Upper lobe of left lung (tissue), 6 donors: Measurements from ENCODE around the gene BSCL2. TPM values are rescaled to one million over a fixed set of nuclear protein-coding genes. Genes with fewer than 3 reads are reported as not detected.

ENCODE experiments used
- ATAC-seq, 2 donors: fragments of 200-7000 bp; cut with Tn5 transposase; one replicate each; pipeline ENCODE4 v1.9.1; 2022; ENCODE audit warnings: mild to moderate bottlenecking in 2 of 2, moderate library complexity in 2 of 2; ENCODE audit not compliant: low FRiP score in 2 of 2
- DNase-seq, 2 donors: peaks; one replicate each; pipeline ENCODE4 v3.0.0-alpha.2; 2019 to 2020
- H3K27ac ChIP-seq, 4 donors: fragments of 200-600 bp; sonication (generic); one replicate each; pipeline ENCODE4 v1.5.1; 2016 to 2019
- H3K27me3 ChIP-seq, 4 donors: fragments of 200-600 bp; sonication (generic); one replicate each; pipeline ENCODE4 v1.5.1; 2017 to 2019
- H3K36me3 ChIP-seq, 4 donors: fragments of 200-600 bp; sonication (generic); one replicate each; pipeline ENCODE4 v1.5.1; 2016 to 2019
- H3K4me1 ChIP-seq, 4 donors: fragments of 200-600 bp; sonication (generic); one replicate each; pipeline ENCODE4 v1.5.1; 2018 to 2019
- H3K4me3 ChIP-seq, 4 donors: fragments of 200-600 bp; sonication (generic); one replicate each; pipeline ENCODE4 v1.5.1; 2017 to 2019; ENCODE audit warnings: mild to moderate bottlenecking in 2 of 4, moderate library complexity in 1 of 4
- H3K9me3 ChIP-seq, 4 donors: fragments of 200-600 bp; sonication (generic); one replicate each; pipeline ENCODE4 v1.5.1; 2018 to 2019
- EP300 ChIP-seq, 4 donors: sonication (generic); formaldehyde crosslinking; IDR thresholded peaks; one replicate each; pipeline ENCODE4 v1.5.1; 2017; ENCODE audit warnings: antibody characterized with exemption in 4 of 4, control low read depth in 2 of 4
- POLR2A ChIP-seq, 4 donors: fragments of 450-650 bp; IDR thresholded peaks; one replicate each; pipeline ENCODE4 v1.5.1; 2016 to 2017; ENCODE audit warnings: antibody characterized with exemption in 4 of 4, mild to moderate bottlenecking in 2 of 4
- POLR2AphosphoS5 ChIP-seq, 2 donors: sonication (generic); formaldehyde crosslinking; IDR thresholded peaks; one replicate each; pipeline ENCODE4 v1.5.1; 2017; ENCODE audit warnings: antibody characterized with exemption in 2 of 2
- WGBS, 2 donors: methylation state at CpG; one replicate each; pipeline ENCODE4 v1.1.5; 2017 to 2018; 5-methylcytosine and 5-hydroxymethylcytosine counted together
- total RNA-seq, 6 donors: library from RNA; depleted of rRNA in 4 of 6; stranded (reverse); fragments of >200 nt in 4 of 6; gene quantifications; one replicate each; pipeline versions ENCODE4 v1.1.0 to v1.2.1, GENCODE V29; 2016 to 2021
- TF ChIP-seq, protein P1 (sequence below), 6 experiments: fragments of 450-650 bp in 4 of 6; fragments of 200-600 bp in 2 of 6; sonication (generic) in 2 of 6; IDR thresholded peaks; one replicate each; pipeline ENCODE4 v1.5.1; 2016 to 2019; ENCODE audit warnings: antibody characterized with exemption in 6 of 6
- donor health status: DM: no; HTN: no; CAD: no; lungs with moderate emphysema.
- donor health status: DM: no; HTN: yes; CAD: no; lungs with severe emphysema.

BSCL2 gene
- total RNA-seq, 6 donors from 2014 or later = 75.5 to 198 (median 87.5) TPM

DNA sequence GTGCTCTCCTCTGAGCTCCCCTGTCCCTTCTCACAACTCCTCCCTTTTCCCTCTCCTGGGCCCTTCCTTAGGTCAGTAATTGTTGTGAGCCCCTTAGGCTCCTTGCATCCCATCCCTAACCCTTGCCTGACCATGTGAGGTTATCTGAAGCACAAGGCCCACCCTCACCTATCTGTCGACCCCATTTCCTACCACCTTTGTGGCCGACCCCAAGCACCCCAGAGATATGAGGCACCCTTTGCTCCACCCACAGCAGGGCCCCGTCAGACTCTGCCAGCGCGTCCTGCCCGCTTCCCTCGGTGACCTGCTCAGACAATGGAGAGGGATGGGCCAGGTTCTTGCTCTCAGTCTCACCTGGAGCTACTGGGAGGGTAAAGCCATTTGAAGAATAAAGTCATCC is 1.6 kb upstream of the BSCL2 start:
- Histone ChIP-seq H3K9me3 (no peaks in the 10 kb centered on the region), H3K27ac (peak overlapping the region; percentile 93 to 98 (median 95)), H3K4me3 (peak overlapping the region; percentile 49 to 66 (median 54)), H3K27me3 (no peaks in the 10 kb centered on the region), H3K36me3 (peaks cover 4 to 33% (median 25%) of the 10 kb centered on the region in 4 donors), H3K4me1 (peaks cover 37 to 55% (median 42%) of the 10 kb centered on the region in 4 donors)
- ATAC-seq = no peak
- WGBS, 2 donors = 3% methylated on average over 7 of the region's 7 CpGs
- TF ChIP-seq EP300 (IDR thresholded peaks at IDR 0.05) (no peak), POLR2AphosphoS5 (IDR thresholded peaks at IDR 0.05) (no peak), POLR2A (IDR thresholded peaks at IDR 0.05) (no peak)
- TF ChIP-seq, protein P1, sequence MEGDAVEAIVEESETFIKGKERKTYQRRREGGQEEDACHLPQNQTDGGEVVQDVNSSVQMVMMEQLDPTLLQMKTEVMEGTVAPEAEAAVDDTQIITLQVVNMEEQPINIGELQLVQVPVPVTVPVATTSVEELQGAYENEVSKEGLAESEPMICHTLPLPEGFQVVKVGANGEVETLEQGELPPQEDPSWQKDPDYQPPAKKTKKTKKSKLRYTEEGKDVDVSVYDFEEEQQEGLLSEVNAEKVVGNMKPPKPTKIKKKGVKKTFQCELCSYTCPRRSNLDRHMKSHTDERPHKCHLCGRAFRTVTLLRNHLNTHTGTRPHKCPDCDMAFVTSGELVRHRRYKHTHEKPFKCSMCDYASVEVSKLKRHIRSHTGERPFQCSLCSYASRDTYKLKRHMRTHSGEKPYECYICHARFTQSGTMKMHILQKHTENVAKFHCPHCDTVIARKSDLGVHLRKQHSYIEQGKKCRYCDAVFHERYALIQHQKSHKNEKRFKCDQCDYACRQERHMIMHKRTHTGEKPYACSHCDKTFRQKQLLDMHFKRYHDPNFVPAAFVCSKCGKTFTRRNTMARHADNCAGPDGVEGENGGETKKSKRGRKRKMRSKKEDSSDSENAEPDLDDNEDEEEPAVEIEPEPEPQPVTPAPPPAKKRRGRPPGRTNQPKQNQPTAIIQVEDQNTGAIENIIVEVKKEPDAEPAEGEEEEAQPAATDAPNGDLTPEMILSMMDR (IDR thresholded peaks at IDR 0.05) = no peak
- DNase-seq = peak in 1 of 2 donors; percentile 43

DNA sequence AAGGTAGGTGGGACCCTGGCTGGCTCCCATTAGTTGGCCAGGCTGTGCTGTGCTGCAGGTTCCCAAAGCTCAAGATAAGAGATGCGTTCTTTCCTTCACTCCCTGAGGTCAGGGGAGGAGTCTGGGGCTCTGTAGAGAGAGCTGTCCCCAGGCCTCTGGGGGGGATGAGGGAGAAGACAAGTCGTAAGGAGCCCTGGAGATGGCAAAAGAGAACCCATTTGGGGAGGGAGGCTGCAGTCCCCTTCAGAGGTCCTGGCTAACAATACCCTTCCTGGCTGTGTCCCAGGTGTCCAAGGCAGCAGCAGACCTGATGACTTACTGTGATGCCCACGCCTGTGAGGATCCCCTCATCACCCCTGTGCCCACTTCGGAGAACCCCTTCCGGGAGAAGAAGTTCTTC is 1.2 kb upstream of the BSCL2 start:
- no peak for ATAC-seq
- Histone ChIP-seq H3K4me1 (peaks cover 36 to 51% (median 40%) of the 10 kb centered on the region in 4 donors), H3K9me3 (no peaks in the 10 kb centered on the region), H3K4me3 (peak overlapping the region in 3 of 4 donors; percentile 54 to 66 (median 55)), H3K27me3 (no peaks in the 10 kb centered on the region), H3K36me3 (peaks cover 4 to 29% (median 22%) of the 10 kb centered on the region in 4 donors), H3K27ac (peak overlapping the region; percentile 93 to 98 (median 95))
- 73 to 74% methylated on average over 5 of the region's 5 CpGs for WGBS, 2 donors
- TF ChIP-seq EP300 (IDR thresholded peaks at IDR 0.05) (no peak), POLR2AphosphoS5 (IDR thresholded peaks at IDR 0.05) (no peak), POLR2A (IDR thresholded peaks at IDR 0.05) (no peak)
- TF ChIP-seq, protein P1 (IDR thresholded peaks at IDR 0.05) = no peak
- no peak for DNase-seq

DNA sequence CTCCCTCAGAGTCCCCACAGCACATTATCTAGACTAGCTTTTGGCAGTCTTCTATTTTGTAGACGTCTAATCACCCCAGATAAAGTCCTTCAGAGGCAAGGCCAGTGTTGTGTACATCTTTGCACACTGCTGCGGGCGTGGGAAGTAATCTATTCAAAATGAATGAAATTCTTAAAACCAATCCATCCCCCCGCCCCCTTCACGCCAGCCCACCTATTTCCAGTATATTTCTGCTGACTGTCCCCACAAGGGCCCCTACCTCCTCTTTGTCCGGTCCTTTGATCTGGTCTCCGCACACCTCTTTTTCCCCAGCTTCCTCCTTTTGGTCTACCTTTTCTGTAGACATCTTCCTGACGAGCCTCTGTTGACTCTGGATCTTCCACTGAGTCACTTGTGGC is 375 bp downstream of the BSCL2 start:
- no peaks in the 10 kb centered on the region for H3K27me3 ChIP-seq
- no peaks in the 10 kb centered on the region for H3K9me3 ChIP-seq
- ATAC-seq = no peak
- peak overlapping the region; percentile 62 to 89 (median 79) for H3K27ac ChIP-seq
- DNase-seq = no peak
- peaks cover 0 to 17% (median 11%) of the 10 kb centered on the region in 4 donors for H3K36me3 ChIP-seq
- peaks cover 31 to 43% (median 38%) of the 10 kb centered on the region in 4 donors for H3K4me1 ChIP-seq
- TF ChIP-seq POLR2A (IDR thresholded peaks at IDR 0.05) = no peak
- TF ChIP-seq, protein P1 (IDR thresholded peaks at IDR 0.05) = no peak
- TF ChIP-seq EP300 (IDR thresholded peaks at IDR 0.05) = no peak
- TF ChIP-seq POLR2AphosphoS5 (IDR thresholded peaks at IDR 0.05) = no peak
- 81 to 83% methylated on average over 8 of the region's 8 CpGs for WGBS, 2 donors
- H3K4me3 ChIP-seq = peak overlapping the region in 3 of 4 donors; percentile 61 to 85 (median 85)

DNA sequence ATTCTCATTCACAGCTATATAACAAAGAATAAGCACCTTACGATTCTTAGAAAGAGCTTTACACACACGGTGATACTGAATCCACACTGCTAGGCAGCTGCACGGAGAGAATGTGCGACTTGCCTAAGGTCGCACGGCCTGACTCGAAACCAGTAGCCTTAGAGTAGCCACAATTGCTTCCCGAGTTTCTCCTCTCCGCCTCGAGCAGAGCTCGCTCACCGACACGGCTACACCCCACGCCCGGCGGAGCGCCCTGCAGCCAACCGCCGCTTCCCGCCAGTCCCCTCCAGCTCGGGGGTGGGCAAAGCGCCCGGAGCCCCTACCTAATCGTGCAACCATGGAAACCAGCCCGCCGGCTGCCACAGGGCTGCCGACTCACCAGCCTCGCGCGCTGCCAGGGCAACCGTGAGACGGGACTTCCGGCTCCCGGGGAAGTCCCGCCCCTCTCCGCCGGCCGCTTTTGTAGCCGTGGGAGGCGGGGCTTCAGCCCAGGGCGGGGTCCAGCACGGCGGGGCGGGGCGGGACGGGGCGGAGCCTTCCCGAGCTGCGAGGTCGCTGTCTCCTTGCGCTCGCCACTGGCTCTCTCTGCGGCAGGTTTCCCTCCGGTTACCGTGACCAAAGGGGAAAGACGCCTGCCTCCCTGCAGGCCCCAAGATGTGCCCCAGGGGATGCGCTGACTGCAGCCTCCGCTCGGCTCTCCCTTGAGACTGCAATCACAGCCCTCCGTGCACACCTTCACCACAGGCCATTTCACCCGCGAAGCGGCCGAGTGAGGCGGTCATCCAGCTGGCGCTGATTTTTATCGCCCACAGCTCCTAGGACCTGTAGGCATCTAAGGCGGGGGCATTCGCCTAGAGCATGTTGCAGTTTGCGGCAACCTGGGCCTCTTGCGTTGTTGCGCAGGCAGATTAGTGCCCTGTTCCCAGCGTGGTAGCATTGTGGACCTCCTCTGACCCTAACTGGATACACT is 1.1 kb downstream of the BSCL2 start:
- peak; percentile 94 for ATAC-seq
- Histone ChIP-seq H3K4me3 (peak overlapping the region; percentile 61 to 86 (median 85)), H3K9me3 (no peaks in the 10 kb centered on the region), H3K27ac (peak overlapping the region; percentile 76 to 89 (median 79)), H3K36me3 (peaks cover 0 to 17% (median 8%) of the 10 kb centered on the region in 4 donors), H3K4me1 (peaks cover 31 to 43% (median 38%) of the 10 kb centered on the region in 4 donors), H3K27me3 (no peaks in the 10 kb centered on the region)
- DNase-seq = peak; percentile 98 to 99
- TF ChIP-seq, protein P1 (IDR thresholded peaks at IDR 0.05) = peak in 1 of 6 experiments; percentile 2
- TF ChIP-seq POLR2AphosphoS5 (IDR thresholded peaks at IDR 0.05) = peak; percentile 52 to 75
- TF ChIP-seq POLR2A (IDR thresholded peaks at IDR 0.05) = peak in 1 of 4 donors; percentile 75
- TF ChIP-seq EP300 (IDR thresholded peaks at IDR 0.05) = no peak
- WGBS, 2 donors = 13 to 22% methylated on average over 12 to 29 of the region's 73 CpGs
